H9 (cell line): ENCODE results near the gene SDR42E2. TPM values are rescaled to one million over a fixed set of nuclear protein-coding genes. Genes with fewer than 3 reads are reported as not detected.
A peak's percentile ranks its signal among the peaks of the same experiment; 100 is the strongest.

ENCODE experiments used
- DNase-seq: peaks from one replicate; pipeline ENCODE4 v3.0.0-alpha.2; 2017
- H2AFZ ChIP-seq: one replicate; pipeline ENCODE4 v1.6.1; 2013; ENCODE audit warnings: mild to moderate bottlenecking, low read length, control low read depth, moderate library complexity
- H2AK5ac ChIP-seq: 2 replicates; pipeline ENCODE4 v1.6.1; 2013; ENCODE audit warnings: low read length, control low read depth, mixed read lengths; ENCODE audit not compliant: insufficient read length
- H2BK120ac ChIP-seq: one replicate; pipeline ENCODE4 v1.6.1; 2013; ENCODE audit warnings: low read depth, mild to moderate bottlenecking, low read length, control low read depth, inconsistent platforms; ENCODE audit not compliant: poor library complexity, severe bottlenecking
- H2BK12ac ChIP-seq: 2 replicates; pipeline ENCODE4 v1.6.1; 2013; ENCODE audit warnings: low read length, control low read depth, mixed read lengths, low read depth; ENCODE audit not compliant: insufficient read length
- H2BK15ac ChIP-seq: 2 replicates; pipeline ENCODE4 v1.6.1; 2013; ENCODE audit warnings: low read depth, low read length, control low read depth
- H2BK20ac ChIP-seq: one replicate; pipeline ENCODE4 v1.6.1; 2013; ENCODE audit warnings: low read depth, mild to moderate bottlenecking, low read length, control low read depth, inconsistent platforms; ENCODE audit not compliant: poor library complexity, severe bottlenecking
- H2BK5ac ChIP-seq: 2 replicates; pipeline ENCODE4 v1.6.1; 2013; ENCODE audit warnings: low read length, control low read depth, mixed read lengths; ENCODE audit not compliant: insufficient read length
- H3K14ac ChIP-seq: 2 replicates; pipeline ENCODE4 v1.6.1; 2013; ENCODE audit warnings: low read length, control low read depth; ENCODE audit not compliant: insufficient read depth
- H3K18ac ChIP-seq: 2 replicates; pipeline ENCODE4 v1.6.1; 2013; ENCODE audit warnings: low read depth, mild to moderate bottlenecking, mixed read lengths, low read length, control low read depth; ENCODE audit not compliant: insufficient read length
- H3K23ac ChIP-seq: 2 replicates; pipeline ENCODE4 v1.6.1; 2013; ENCODE audit warnings: low read length, control low read depth, mixed read lengths, low read depth; ENCODE audit not compliant: insufficient read length
- H3K23me2 ChIP-seq: 2 replicates; pipeline ENCODE4 v1.6.1; 2013; ENCODE audit warnings: low read depth, mild to moderate bottlenecking, mixed read lengths, low read length, control low read depth; ENCODE audit not compliant: insufficient read length, poor library complexity, severe bottlenecking
- H3K27ac ChIP-seq: 2 replicates; pipeline ENCODE4 v1.5.1; 2013; ENCODE audit warnings: low read length, control low read depth, mixed read lengths, low read depth; ENCODE audit not compliant: insufficient read length
- H3K27me3 ChIP-seq: 2 replicates; pipeline ENCODE4 v1.6.1; 2013; ENCODE audit warnings: low read length, control low read depth, inconsistent platforms; ENCODE audit not compliant: insufficient read depth
- H3K4ac ChIP-seq: 2 replicates; pipeline ENCODE4 v1.6.1; 2013; ENCODE audit warnings: low read depth, mild to moderate bottlenecking, control low read depth, inconsistent platforms, low read length, moderate library complexity
- H3K4me1 ChIP-seq: 2 replicates; pipeline ENCODE4 v1.6.1; 2013; ENCODE audit warnings: low read length, control low read depth, inconsistent platforms; ENCODE audit not compliant: insufficient read depth
- H3K4me2 ChIP-seq: 2 replicates; pipeline ENCODE4 v1.6.1; 2013; ENCODE audit warnings: low read length, control low read depth, mixed read lengths; ENCODE audit not compliant: insufficient read length, insufficient read depth
- H3K56ac ChIP-seq: 2 replicates; pipeline ENCODE4 v1.6.1; 2013; ENCODE audit warnings: low read depth, mild to moderate bottlenecking, mixed read lengths, low read length, control low read depth; ENCODE audit not compliant: insufficient read length
- H3K79me1 ChIP-seq: 2 replicates; pipeline ENCODE4 v1.6.1; 2013; ENCODE audit warnings: low read depth, mild to moderate bottlenecking, moderate library complexity, low read length, control low read depth, inconsistent platforms; ENCODE audit not compliant: insufficient read depth, poor library complexity, severe bottlenecking
- H3K79me2 ChIP-seq: 2 replicates; pipeline ENCODE4 v1.6.1; 2013; ENCODE audit warnings: low read length, control low read depth, inconsistent platforms; ENCODE audit not compliant: insufficient read depth
- H3K9ac ChIP-seq: 2 replicates; pipeline ENCODE4 v1.6.1; 2013; ENCODE audit warnings: low read length, control low read depth, mixed read lengths; ENCODE audit not compliant: insufficient read length; ENCODE audit errors: extremely low read depth
- H3K9me3 ChIP-seq: one replicate; pipeline ENCODE4 v1.6.1; 2013; ENCODE audit warnings: low read depth, low read length, inconsistent platforms; ENCODE audit not compliant: control insufficient read depth
- H3T11ph ChIP-seq: one replicate; pipeline ENCODE4 v1.6.1; 2013; ENCODE audit warnings: mild to moderate bottlenecking, low read length, control low read depth, inconsistent platforms
- H4K20me1 ChIP-seq: one replicate; pipeline ENCODE4 v1.6.1; 2013; ENCODE audit not compliant: control insufficient read depth, insufficient read length, insufficient read depth
- H4K5ac ChIP-seq: 2 replicates; pipeline ENCODE4 v1.6.1; 2013; ENCODE audit warnings: low read depth, mild to moderate bottlenecking, mixed read lengths, low read length, control low read depth; ENCODE audit not compliant: insufficient read length
- H4K8ac ChIP-seq: replicated peaks from 2 replicates; pipeline ENCODE4 v1.6.1; 2013; ENCODE audit warnings: low read length, control low read depth, mixed read lengths, low read depth; ENCODE audit not compliant: insufficient read length
- H4K91ac ChIP-seq: 2 replicates; pipeline ENCODE4 v1.6.1; 2013; ENCODE audit warnings: low read depth, mild to moderate bottlenecking, moderate library complexity, mixed read lengths, low read length, control low read depth; ENCODE audit not compliant: insufficient read length
- H3K27ac Mint-ChIP-seq, 3 experiments: 2 replicates in 2 of 3; 3 replicates in 1 of 3; pipeline ENCODE4 v1.8.0; 2020 to 2021; ENCODE audit warnings: mixed read lengths in 3 of 3, mild to moderate bottlenecking in 1 of 3, moderate library complexity in 1 of 3
- H3K27me3 Mint-ChIP-seq: 2 replicates; pipeline ENCODE4 v1.8.0; 2021; ENCODE audit warnings: low read depth, mild to moderate bottlenecking, moderate library complexity, mixed read lengths
- H3K36me3 Mint-ChIP-seq, 3 experiments: 2 replicates in 2 of 3; 3 replicates in 1 of 3; pipeline ENCODE4 v1.8.0; 2020 to 2021; ENCODE audit warnings: low read depth in 3 of 3, mixed read lengths in 3 of 3; ENCODE audit not compliant: insufficient read depth in 1 of 3
- H3K4me1 Mint-ChIP-seq, 2 experiments: 2 replicates each; pipeline ENCODE4 v1.8.0; 2020; ENCODE audit warnings: mixed read lengths in 2 of 2
- H3K4me3 Mint-ChIP-seq, 2 experiments: 2 replicates in 1 of 2; 3 replicates in 1 of 2; pipeline ENCODE4 v1.8.0; 2020 to 2021; ENCODE audit warnings: mild to moderate bottlenecking in 2 of 2, mixed read lengths in 2 of 2, moderate library complexity in 1 of 2
- H3K9me3 Mint-ChIP-seq, 2 experiments: 2 replicates in 1 of 2; 3 replicates in 1 of 2; pipeline ENCODE4 v1.8.0; 2020; ENCODE audit warnings: mild to moderate bottlenecking in 2 of 2, mixed read lengths in 2 of 2, moderate library complexity in 1 of 2
- WGBS: extraction: QIAGEN DNeasy Blood & Tissue Kit; methylation state at CpG from one replicate; pipeline ENCODE4 v1.1.7; 2013; ENCODE audit warnings: missing lambda C conversion rate, low lambda C conversion rate, mixed read lengths; ENCODE audit not compliant: insufficient read length; ENCODE audit errors: extremely low coverage; 5-methylcytosine and 5-hydroxymethylcytosine counted together
- total RNA-seq: library from RNA; stranded (reverse); gene quantifications from 2 replicates; pipeline ENCODE4 v1.2.1, GENCODE V29; 2021
- TF ChIP-seq, protein P1 (sequence below): fragments of 200-600 bp; sonication (generic); conservative IDR thresholded peaks from 3 replicates; pipeline ENCODE4 v1.8.0; 2021; ENCODE audit warnings: antibody characterized with exemption, mild to moderate bottlenecking

SDR42E2 gene
- total RNA-seq, 1 experiment from 2014 or later = 0.09 TPM

DNA sequence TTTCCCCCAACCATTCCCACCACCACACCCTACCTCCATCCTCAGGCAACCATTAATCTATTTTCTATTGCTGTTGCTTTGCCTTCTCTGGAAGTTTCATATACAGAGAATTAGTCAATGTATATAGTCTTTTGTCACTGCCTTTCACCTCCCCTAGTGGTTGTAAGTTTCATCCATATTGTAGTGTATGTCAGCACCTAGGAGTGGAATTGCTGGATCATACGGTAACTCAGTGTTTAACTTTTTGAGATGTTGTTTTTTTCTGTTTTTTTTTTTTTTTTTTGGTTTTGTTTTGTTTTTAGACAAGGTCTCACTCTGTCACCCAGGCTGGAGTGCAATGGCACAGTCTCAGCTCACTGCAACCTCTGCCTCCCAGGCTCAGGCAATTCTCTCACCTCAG, 60.7 kb downstream of the SDR42E2 start:
- Histone ChIP-seq H3K4ac (no peak overlapping the region), H3K79me2 (no peaks in the 10 kb centered on the region), H3K14ac (no peak overlapping the region), H2AK5ac (no peak overlapping the region), H3K27ac (no peak overlapping the region), H2AFZ (no peak overlapping the region), H4K20me1 (no peaks in the 10 kb centered on the region), H3K56ac (no peak overlapping the region), H3K27me3 (no peaks in the 10 kb centered on the region), H4K5ac (no peak overlapping the region), H3K18ac (no peak overlapping the region), H3K23ac (no peak overlapping the region), H3K9ac (no peak overlapping the region), H2BK120ac (no peak overlapping the region), H3K4me1 (peaks cover 3% of the 10 kb centered on the region; the same call in 1 of the 2 replicates), H3T11ph (no peak overlapping the region), H3K4me2 (no peak overlapping the region), H2BK5ac (no peak overlapping the region), H3K79me1 (peaks cover 2% of the 10 kb centered on the region), H2BK12ac (no peak overlapping the region), H4K8ac (no peak overlapping the region), H3K9me3 (no peaks in the 10 kb centered on the region), H3K23me2 (no peaks in the 10 kb centered on the region), H2BK15ac (no peak overlapping the region), H4K91ac (no peak overlapping the region), H2BK20ac (no peak overlapping the region)
- Mint-ChIP-seq H3K27me3 (no peaks in the 10 kb centered on the region; the same call in 1 of the 2 replicates), H3K9me3 (0 out of 5 replicates have a peak, but pooled peaks cover 0 to 2% of the 10 kb centered on the region in 2 experiments), H3K4me3 (no peak overlapping the region), H3K27ac (no peak overlapping the region), H3K4me1 (peaks cover 24 to 25% of the 10 kb centered on the region in 2 experiments), H3K36me3 (peaks cover 0 to 3% (median 1%) of the 10 kb centered on the region in 3 experiments; a peak in 3 of 7 replicates)
- DNase-seq = no peak
- TF ChIP-seq, protein P1, sequence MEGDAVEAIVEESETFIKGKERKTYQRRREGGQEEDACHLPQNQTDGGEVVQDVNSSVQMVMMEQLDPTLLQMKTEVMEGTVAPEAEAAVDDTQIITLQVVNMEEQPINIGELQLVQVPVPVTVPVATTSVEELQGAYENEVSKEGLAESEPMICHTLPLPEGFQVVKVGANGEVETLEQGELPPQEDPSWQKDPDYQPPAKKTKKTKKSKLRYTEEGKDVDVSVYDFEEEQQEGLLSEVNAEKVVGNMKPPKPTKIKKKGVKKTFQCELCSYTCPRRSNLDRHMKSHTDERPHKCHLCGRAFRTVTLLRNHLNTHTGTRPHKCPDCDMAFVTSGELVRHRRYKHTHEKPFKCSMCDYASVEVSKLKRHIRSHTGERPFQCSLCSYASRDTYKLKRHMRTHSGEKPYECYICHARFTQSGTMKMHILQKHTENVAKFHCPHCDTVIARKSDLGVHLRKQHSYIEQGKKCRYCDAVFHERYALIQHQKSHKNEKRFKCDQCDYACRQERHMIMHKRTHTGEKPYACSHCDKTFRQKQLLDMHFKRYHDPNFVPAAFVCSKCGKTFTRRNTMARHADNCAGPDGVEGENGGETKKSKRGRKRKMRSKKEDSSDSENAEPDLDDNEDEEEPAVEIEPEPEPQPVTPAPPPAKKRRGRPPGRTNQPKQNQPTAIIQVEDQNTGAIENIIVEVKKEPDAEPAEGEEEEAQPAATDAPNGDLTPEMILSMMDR = peak; percentile 23; the same call in 1 of the 3 replicates
- WGBS = no CpG with 5 or more reads among the region's 1 CpG
